ENCODE results near the gene VARS2.

- TF ChIP-seq CTCF (IDR thresholded peaks at IDR 0.05), result no peak
- TF ChIP-seq POLR2A (IDR thresholded peaks at IDR 0.05), result no peak
Observed at GRCh38 chr6:30889496-30889885, 24.5 kb upstream of the VARS2 start.
